Body of pancreas (tissue), 4 donors: Measurements from ENCODE around the gene AKAP1.

Experiments used
- CTCF ChIP-seq, 7 experiments: fragments of 450-650 bp in 4 of 7; fragments of 200-600 bp in 3 of 7; sonication (generic) in 3 of 7; IDR thresholded peaks; one replicate each; pipeline ENCODE4 v1.5.1; 2016 to 2019; ENCODE audit warnings: antibody characterized with exemption in 7 of 7
- POLR2A ChIP-seq, 3 donors: fragments of 450-650 bp; IDR thresholded peaks; one replicate each; pipeline ENCODE4 v1.6.1; 2016; ENCODE audit warnings: antibody characterized with exemption in 3 of 3, mild to moderate bottlenecking in 2 of 3

GRCh38 chr17:57120814-57121213, 35.8 kb downstream of the AKAP1 start:
- no peak for TF ChIP-seq CTCF (IDR thresholded peaks at IDR 0.05)
- no peak for TF ChIP-seq POLR2A (IDR thresholded peaks at IDR 0.05)
